ENCODE results near the gene NPAS3. TPM values are rescaled to one million over a fixed set of nuclear protein-coding genes. Genes with fewer than 3 reads are reported as not detected.
A peak's percentile ranks its signal among the peaks of the same experiment; 100 is the strongest.

The NPAS3 gene
- total RNA-seq, 1 donor from 2014 or later = 5.2 TPM

DNA sequence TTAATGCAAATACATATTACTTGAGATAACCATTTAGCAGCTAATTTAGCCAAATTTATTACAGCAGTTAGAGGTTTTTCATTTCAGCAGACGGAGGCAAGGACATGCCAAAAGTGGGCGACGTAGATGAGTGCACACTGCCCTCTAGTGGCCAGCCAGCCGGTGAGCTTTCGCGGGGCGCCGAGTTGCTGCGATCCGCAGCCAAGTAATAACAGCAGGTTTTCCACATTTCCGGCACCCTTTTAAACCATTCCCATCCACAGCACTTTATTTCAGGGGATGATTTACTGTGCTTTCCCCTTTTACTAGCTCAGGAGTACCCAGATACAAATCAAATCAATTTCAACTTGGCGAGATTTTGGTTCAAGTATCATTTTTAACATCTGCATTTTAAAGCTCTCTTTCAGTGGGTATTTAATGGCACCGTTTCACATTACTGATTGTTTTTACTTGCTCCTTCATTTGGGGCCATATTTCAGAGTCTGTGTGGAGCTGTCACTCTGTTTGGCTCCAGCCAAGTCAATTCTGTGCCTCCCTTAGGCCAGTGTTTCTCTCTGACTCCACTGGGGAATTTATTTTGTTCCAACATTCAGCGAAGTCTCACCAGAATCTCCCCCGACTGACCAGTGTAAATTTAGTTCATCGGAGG lies 854.2 kb downstream of the NPAS3 start:
- H3K27ac Mint-ChIP-seq = no peak overlapping the region
- TF ChIP-seq, protein P1, sequence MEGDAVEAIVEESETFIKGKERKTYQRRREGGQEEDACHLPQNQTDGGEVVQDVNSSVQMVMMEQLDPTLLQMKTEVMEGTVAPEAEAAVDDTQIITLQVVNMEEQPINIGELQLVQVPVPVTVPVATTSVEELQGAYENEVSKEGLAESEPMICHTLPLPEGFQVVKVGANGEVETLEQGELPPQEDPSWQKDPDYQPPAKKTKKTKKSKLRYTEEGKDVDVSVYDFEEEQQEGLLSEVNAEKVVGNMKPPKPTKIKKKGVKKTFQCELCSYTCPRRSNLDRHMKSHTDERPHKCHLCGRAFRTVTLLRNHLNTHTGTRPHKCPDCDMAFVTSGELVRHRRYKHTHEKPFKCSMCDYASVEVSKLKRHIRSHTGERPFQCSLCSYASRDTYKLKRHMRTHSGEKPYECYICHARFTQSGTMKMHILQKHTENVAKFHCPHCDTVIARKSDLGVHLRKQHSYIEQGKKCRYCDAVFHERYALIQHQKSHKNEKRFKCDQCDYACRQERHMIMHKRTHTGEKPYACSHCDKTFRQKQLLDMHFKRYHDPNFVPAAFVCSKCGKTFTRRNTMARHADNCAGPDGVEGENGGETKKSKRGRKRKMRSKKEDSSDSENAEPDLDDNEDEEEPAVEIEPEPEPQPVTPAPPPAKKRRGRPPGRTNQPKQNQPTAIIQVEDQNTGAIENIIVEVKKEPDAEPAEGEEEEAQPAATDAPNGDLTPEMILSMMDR (IDR thresholded peaks at IDR 0.05; ENCODE audit: unreplicated experiment) = peak; percentile 96
- peak overlapping the region; percentile 27 for H3K4me3 Mint-ChIP-seq
- H3K36me3 Mint-ChIP-seq = no peaks in the 10 kb centered on the region
- H3K27me3 Mint-ChIP-seq (ENCODE audit: low read depth) = peaks cover 79% of the 10 kb centered on the region
- DNase-seq (ENCODE audit: low spot score in 2 of 2, unreplicated experiment in 2 of 2) = peak; percentile 73 to 95
- no peaks in the 10 kb centered on the region for H3K9me3 Mint-ChIP-seq
- peaks cover 31% of the 10 kb centered on the region for H3K4me1 Mint-ChIP-seq

DNA sequence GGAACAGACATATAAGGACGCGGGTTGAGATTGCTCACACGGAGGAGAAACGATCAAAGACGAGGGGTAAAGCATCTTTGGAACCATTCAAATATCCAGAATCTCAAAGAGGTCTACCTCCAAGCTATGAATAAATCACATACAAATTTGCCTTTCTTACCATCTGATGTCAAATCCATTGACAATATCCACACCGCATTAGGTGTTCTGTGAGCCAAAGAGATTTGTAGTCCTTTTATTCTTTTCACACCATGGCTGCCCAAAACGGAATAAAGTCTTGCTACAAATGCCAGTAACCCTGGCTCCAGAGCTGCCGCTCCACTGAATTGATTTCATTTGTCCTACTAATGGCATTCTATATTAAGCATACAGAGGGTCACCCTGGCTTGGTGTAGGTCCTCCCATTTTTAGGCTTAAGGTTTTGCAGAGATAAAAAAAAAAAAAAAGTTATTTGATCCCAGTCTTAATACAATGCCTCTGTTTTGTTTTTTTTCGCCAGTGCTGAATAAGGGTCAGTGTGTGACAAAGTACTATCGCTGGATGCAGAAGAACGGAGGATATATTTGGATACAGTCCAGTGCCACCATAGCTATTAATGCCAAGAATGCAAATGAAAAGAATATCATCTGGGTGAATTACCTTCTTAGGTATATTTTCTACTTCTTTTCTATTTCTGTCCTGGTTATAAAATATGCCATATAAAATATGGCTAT lies 854.9 kb downstream of the NPAS3 start:
- DNase-seq (ENCODE audit: low spot score in 2 of 2, unreplicated experiment in 2 of 2) = no peak
- Mint-ChIP-seq H3K4me1 (peaks cover 26% of the 10 kb centered on the region), H3K27ac (no peak overlapping the region), H3K27me3 (ENCODE audit: low read depth) (peaks cover 79% of the 10 kb centered on the region), H3K9me3 (no peaks in the 10 kb centered on the region), H3K36me3 (no peaks in the 10 kb centered on the region), H3K4me3 (no peak overlapping the region)
- TF ChIP-seq, protein P1 (IDR thresholded peaks at IDR 0.05; ENCODE audit: unreplicated experiment) = no peak

DNA sequence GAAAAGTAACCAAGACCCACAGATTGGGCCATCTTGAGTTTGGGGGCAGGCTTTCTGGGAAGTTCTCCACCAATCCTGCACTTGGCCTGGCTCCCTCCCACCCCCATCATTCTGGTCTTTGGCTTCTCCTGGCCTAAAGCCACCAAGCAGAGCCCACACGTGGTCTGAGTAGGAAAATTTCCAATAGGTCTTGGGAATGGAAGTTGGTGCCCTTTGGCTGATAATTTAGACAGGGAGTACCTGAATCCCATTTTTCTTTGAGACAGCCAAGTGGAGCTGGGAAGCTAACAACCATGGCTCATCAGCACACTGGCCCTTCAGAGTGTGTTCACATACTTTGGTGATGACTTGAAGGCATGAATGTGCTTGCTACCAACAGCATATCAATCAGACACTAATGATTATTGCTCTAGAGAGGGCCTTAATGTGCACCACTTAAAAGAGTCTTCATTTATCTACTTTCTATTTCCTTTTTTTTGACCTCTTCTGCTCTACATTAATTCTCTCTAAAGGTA lies 856.2 kb downstream of the NPAS3 start:
- H3K4me1 Mint-ChIP-seq = peaks cover 25% of the 10 kb centered on the region
- no peak overlapping the region for H3K4me3 Mint-ChIP-seq
- H3K36me3 Mint-ChIP-seq = no peaks in the 10 kb centered on the region
- TF ChIP-seq, protein P1 (IDR thresholded peaks at IDR 0.05; ENCODE audit: unreplicated experiment) = no peak
- no peak overlapping the region for H3K27ac Mint-ChIP-seq
- peaks cover 77% of the 10 kb centered on the region for H3K27me3 Mint-ChIP-seq (ENCODE audit: low read depth)
- DNase-seq (ENCODE audit: low spot score in 2 of 2, unreplicated experiment in 2 of 2) = no peak
- no peaks in the 10 kb centered on the region for H3K9me3 Mint-ChIP-seq

DNA sequence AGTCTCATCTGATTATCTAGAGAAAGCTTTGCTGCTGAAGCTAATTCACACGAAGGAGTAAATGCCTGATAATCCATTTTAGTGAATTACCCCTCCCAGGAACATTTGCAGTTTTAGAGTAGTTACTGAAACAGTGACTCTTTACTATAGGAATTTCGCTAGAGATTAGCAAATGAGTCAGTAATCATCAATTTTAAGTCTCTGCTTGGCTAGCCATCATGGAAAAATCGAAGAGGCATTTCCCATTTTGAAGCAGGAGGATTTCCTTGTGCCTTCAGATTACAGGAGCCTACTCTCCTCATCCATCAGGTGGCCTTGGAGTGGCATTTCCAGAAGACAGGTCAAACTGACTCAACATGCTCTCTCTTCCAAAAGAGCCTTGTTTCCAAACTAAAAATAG lies 857.7 kb downstream of the NPAS3 start:
- Mint-ChIP-seq H3K27me3 (ENCODE audit: low read depth) (peaks cover 70% of the 10 kb centered on the region), H3K4me3 (no peak overlapping the region), H3K4me1 (peaks cover 25% of the 10 kb centered on the region), H3K27ac (no peak overlapping the region), H3K9me3 (peaks cover 4% of the 10 kb centered on the region), H3K36me3 (peaks cover 6% of the 10 kb centered on the region)
- no peak for DNase-seq (ENCODE audit: low spot score in 2 of 2, unreplicated experiment in 2 of 2)
- TF ChIP-seq, protein P1 (IDR thresholded peaks at IDR 0.05; ENCODE audit: unreplicated experiment) = no peak

DNA sequence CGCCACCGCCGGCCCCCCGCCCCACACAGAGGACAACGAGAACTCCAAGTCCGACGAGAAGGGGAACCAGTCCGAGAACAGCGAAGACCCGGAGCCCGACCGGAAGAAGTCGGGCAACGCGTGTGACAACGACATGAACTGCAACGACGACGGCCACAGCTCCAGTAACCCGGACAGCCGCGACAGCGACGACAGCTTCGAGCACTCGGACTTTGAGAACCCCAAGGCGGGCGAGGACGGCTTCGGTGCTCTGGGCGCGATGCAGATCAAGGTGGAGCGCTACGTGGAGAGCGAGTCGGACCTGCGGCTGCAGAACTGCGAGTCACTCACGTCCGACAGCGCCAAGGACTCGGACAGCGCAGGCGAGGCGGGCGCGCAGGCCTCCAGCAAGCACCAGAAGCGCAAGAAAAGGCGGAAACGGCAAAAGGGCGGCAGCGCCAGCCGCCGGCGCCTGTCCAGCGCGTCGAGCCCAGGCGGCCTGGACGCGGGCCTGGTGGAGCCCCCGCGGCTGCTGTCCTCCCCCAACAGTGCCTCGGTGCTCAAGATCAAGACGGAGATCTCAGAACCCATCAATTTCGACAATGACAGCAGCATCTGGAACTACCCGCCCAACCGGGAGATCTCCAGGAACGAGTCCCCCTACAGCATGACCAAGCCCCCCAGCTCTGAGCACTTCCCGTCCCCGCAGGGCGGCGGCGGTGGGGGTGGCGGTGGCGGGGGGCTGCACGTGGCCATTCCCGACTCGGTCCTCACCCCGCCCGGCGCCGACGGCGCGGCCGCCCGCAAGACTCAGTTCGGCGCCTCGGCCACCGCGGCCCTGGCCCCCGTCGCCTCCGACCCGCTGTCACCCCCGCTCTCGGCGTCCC lies 861.3 kb downstream of the NPAS3 start:
- Mint-ChIP-seq H3K4me3 (no peak overlapping the region), H3K9me3 (peaks cover 4% of the 10 kb centered on the region), H3K4me1 (peaks cover 9% of the 10 kb centered on the region), H3K36me3 (peaks cover 6% of the 10 kb centered on the region), H3K27me3 (ENCODE audit: low read depth) (peaks cover 49% of the 10 kb centered on the region), H3K27ac (no peak overlapping the region)
- TF ChIP-seq, protein P1 (IDR thresholded peaks at IDR 0.05; ENCODE audit: unreplicated experiment) = no peak
- no peak for DNase-seq (ENCODE audit: low spot score in 2 of 2, unreplicated experiment in 2 of 2)

Measured in mesothelial cell of epicardium (in vitro differentiated cells).